Astrocyte of the cerebellum (primary cell): ENCODE measurements around the gene ADARB2.

Source experiments
- DNase-seq: peaks from one replicate; pipeline ENCODE4 v3.0.0-alpha.2; 2011; ENCODE audit warnings: low read depth
- H3K4me3 ChIP-seq: 2 replicates; pipeline ENCODE4 v1.5.1; 2011; ENCODE audit warnings: mild to moderate bottlenecking, low read depth, low read length, moderate library complexity
- CTCF ChIP-seq: IDR thresholded peaks from 2 replicates; pipeline ENCODE4 v1.5.1; 2012; ENCODE audit warnings: low read length, low read depth, moderate library complexity, mild to moderate bottlenecking; ENCODE audit errors: missing control alignments
- in situ Hi-C: cut with HindIII; loops from 2 replicates; pipeline ENCODE4 v1.10.0; 2017; ENCODE audit warnings: low sequenced_read_pairs

Gene ADARB2

GRCh38 chr10:1214882-1215540 is 522.3 kb downstream of the ADARB2 start:
- no peak for TF ChIP-seq CTCF
- H3K4me3 ChIP-seq = no peak overlapping the region
- in situ Hi-C loops = no loop called here
- no peak for DNase-seq

- in situ Hi-C loops = no loop called here
- TF ChIP-seq CTCF = no peak
These were observed 523.2 kb downstream of the ADARB2 start for GRCh38 chr10:1214071-1214675.

GRCh38 chr10:1213252-1214070 is 523.9 kb downstream of the ADARB2 start:
- no peak overlapping the region for H3K4me3 ChIP-seq
- TF ChIP-seq CTCF = no peak
- no peak for DNase-seq
- in situ Hi-C loops = no loop called here

More at GRCh38 chr10:1214071-1214675, 523.2 kb downstream of the ADARB2 start:
- H3K4me3 ChIP-seq = no peak overlapping the region
- DNase-seq = no peak

- DNase-seq = no peak
- in situ Hi-C loops = no loop called here
- H3K4me3 ChIP-seq = no peak overlapping the region
- TF ChIP-seq CTCF = no peak
These were observed 524.7 kb downstream of the ADARB2 start for GRCh38 chr10:1212571-1213141.

GRCh38 chr10:1211844-1212570 is 525.3 kb downstream of the ADARB2 start:
- no peak overlapping the region for H3K4me3 ChIP-seq
- DNase-seq = no peak
- no peak for TF ChIP-seq CTCF
- in situ Hi-C loops = no loop called here

- in situ Hi-C loops = no loop called here
- no peak overlapping the region for H3K4me3 ChIP-seq
- DNase-seq = no peak
- TF ChIP-seq CTCF = no peak
These were observed 526.7 kb downstream of the ADARB2 start for GRCh38 chr10:1210667-1211066.
